Gastroesophageal sphincter (tissue), 4 donors: ENCODE results near the gene POLK. TPM values are rescaled to one million over a fixed set of nuclear protein-coding genes. Genes with fewer than 3 reads are reported as not detected.
"Not testable (repeated sequence)": the region's sequence is repeated elsewhere in the genome, so short reads cannot be mapped to it uniquely, and the experiment has no call there.

Source experiments
- ATAC-seq: fragments of 150-250 bp; one replicate; pipeline ENCODE4 v1.9.1; 2016; ENCODE audit warnings: mild to moderate bottlenecking, moderate library complexity
- H3K27ac ChIP-seq, 4 donors: fragments of 200-600 bp; sonication (generic) in 3 of 4; 1 replicate in 3 of 4; 2 replicates in 1 of 4; pipeline ENCODE4 v1.5.1; 2016 to 2019
- H3K27me3 ChIP-seq: fragments of 200-600 bp; sonication (generic); one replicate; pipeline ENCODE4 v1.5.1; 2019
- H3K36me3 ChIP-seq, 2 donors: fragments of 200-600 bp; sonication (generic); one replicate each; pipeline ENCODE4 v1.5.1; 2019; ENCODE audit warnings: control low read depth in 1 of 2
- H3K4me1 ChIP-seq, 3 donors: fragments of 200-600 bp; sonication (generic); 1 replicate in 2 of 3; 2 replicates in 1 of 3; pipeline ENCODE4 v1.5.1; 2016 to 2019; ENCODE audit warnings: control low read depth in 2 of 3
- H3K4me3 ChIP-seq, 2 donors: fragments of 200-600 bp; sonication (generic); one replicate each; pipeline ENCODE4 v1.5.1; 2019; ENCODE audit warnings: mild to moderate bottlenecking in 1 of 2, moderate library complexity in 1 of 2
- H3K9me3 ChIP-seq, 3 donors: fragments of 200-600 bp; sonication (generic); one replicate each; pipeline ENCODE4 v1.5.1; 2017 to 2019; ENCODE audit warnings: control low read depth in 2 of 3
- EP300 ChIP-seq: sonication (generic); formaldehyde crosslinking; IDR thresholded peaks from one replicate; pipeline ENCODE4 v1.6.1; 2017; ENCODE audit warnings: antibody characterized with exemption, mild to moderate bottlenecking
- POLR2A ChIP-seq, 2 donors: fragments of 450-650 bp; IDR thresholded peaks; one replicate each; pipeline ENCODE4 v1.6.1; 2017; ENCODE audit warnings: antibody characterized with exemption in 2 of 2, mild to moderate bottlenecking in 2 of 2, moderate library complexity in 1 of 2
- POLR2AphosphoS5 ChIP-seq: sonication (generic); formaldehyde crosslinking; IDR thresholded peaks from one replicate; pipeline ENCODE4 v1.6.1; 2017; ENCODE audit warnings: antibody characterized with exemption
- WGBS, 2 donors: methylation state at CpG; one replicate each; pipeline ENCODE4 v1.1.5; 2018; ENCODE audit warnings: low coverage in 1 of 2; 5-methylcytosine and 5-hydroxymethylcytosine counted together
- total RNA-seq, 4 donors: library from RNA; depleted of rRNA; stranded (reverse); fragments of >200 nt; gene quantifications; one replicate each; pipeline ENCODE4 v1.1.0, GENCODE V29; 2016
- TF ChIP-seq, protein P1 (sequence below), 4 experiments: fragments of 200-600 bp in 2 of 4; fragments of 450-650 bp in 2 of 4; sonication (generic) in 1 of 4; IDR thresholded peaks; one replicate each; pipeline ENCODE4 v1.5.1; 2017 to 2019; ENCODE audit warnings: antibody characterized with exemption in 4 of 4, mild to moderate bottlenecking in 2 of 4, moderate library complexity in 2 of 4

Gene POLK
- total RNA-seq, 4 donors from 2014 or later: 34.7 to 64.4 (median 41.8) TPM

- no peak for TF ChIP-seq POLR2A (IDR thresholded peaks at IDR 0.05)
- no peak for TF ChIP-seq EP300
- TF ChIP-seq, protein P1, sequence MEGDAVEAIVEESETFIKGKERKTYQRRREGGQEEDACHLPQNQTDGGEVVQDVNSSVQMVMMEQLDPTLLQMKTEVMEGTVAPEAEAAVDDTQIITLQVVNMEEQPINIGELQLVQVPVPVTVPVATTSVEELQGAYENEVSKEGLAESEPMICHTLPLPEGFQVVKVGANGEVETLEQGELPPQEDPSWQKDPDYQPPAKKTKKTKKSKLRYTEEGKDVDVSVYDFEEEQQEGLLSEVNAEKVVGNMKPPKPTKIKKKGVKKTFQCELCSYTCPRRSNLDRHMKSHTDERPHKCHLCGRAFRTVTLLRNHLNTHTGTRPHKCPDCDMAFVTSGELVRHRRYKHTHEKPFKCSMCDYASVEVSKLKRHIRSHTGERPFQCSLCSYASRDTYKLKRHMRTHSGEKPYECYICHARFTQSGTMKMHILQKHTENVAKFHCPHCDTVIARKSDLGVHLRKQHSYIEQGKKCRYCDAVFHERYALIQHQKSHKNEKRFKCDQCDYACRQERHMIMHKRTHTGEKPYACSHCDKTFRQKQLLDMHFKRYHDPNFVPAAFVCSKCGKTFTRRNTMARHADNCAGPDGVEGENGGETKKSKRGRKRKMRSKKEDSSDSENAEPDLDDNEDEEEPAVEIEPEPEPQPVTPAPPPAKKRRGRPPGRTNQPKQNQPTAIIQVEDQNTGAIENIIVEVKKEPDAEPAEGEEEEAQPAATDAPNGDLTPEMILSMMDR (IDR thresholded peaks at IDR 0.05): no peak
- no peak for TF ChIP-seq POLR2AphosphoS5
- no peaks in the 10 kb centered on the region for H3K36me3 ChIP-seq
- no peak overlapping the region for H3K4me3 ChIP-seq
- no peak overlapping the region for H3K27ac ChIP-seq
- H3K9me3 ChIP-seq: peaks cover 0 to 4% (median 0%) of the 10 kb centered on the region in 3 donors
- ATAC-seq: no peak
- 76 to 100% methylated on average over 1 to 2 of the region's 2 CpGs for WGBS, 2 donors
- peaks cover 0 to 28% (median 0%) of the 10 kb centered on the region in 3 donors for H3K4me1 ChIP-seq
- H3K27me3 ChIP-seq: no peaks in the 10 kb centered on the region
These were observed 14.4 kb downstream of the POLK start for GRCh38 chr5:75526070-75526469.

GRCh38 chr5:75529185-75529584, 17.5 kb downstream of the POLK start:
- H3K4me3 ChIP-seq: no peak overlapping the region
- no peaks in the 10 kb centered on the region for H3K36me3 ChIP-seq
- no peak for ATAC-seq
- peaks cover 0 to 7% (median 0%) of the 10 kb centered on the region in 3 donors for H3K4me1 ChIP-seq
- H3K27me3 ChIP-seq: no peaks in the 10 kb centered on the region
- H3K27ac ChIP-seq: no peak overlapping the region
- TF ChIP-seq POLR2AphosphoS5 (no peak), EP300 (no peak), POLR2A (IDR thresholded peaks at IDR 0.05) (no peak)
- TF ChIP-seq, protein P1 (IDR thresholded peaks at IDR 0.05): no peak
- peaks cover 0 to 8% (median 0%) of the 10 kb centered on the region in 3 donors for H3K9me3 ChIP-seq

DNA sequence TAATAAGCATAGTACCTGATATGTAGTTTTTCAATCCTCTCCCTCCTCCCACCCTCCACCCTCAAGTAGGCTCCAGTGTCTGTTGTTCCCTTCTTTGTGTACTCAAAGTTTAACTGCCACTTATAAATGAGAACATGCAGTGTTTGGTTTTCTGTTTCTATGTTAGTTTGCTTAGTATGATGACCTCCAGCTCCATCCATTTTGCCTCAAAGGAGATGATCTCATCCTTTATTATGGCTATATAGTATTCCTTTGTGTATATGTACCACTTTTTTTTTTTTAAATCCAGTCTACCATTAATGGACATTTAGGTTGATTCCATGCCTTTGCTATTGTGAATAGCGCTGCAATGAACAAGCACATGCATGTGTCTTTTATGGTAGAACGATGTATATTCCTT, 20.5 kb downstream of the POLK start:
- H3K27me3 ChIP-seq: no peaks in the 10 kb centered on the region
- TF ChIP-seq, protein P1 (IDR thresholded peaks at IDR 0.05): no peak
- TF ChIP-seq EP300: no peak
- no peak for TF ChIP-seq POLR2AphosphoS5
- no peak for TF ChIP-seq POLR2A (IDR thresholded peaks at IDR 0.05)
- WGBS, 2 donors: 100% methylated on average over 2 of the region's 2 CpGs

DNA sequence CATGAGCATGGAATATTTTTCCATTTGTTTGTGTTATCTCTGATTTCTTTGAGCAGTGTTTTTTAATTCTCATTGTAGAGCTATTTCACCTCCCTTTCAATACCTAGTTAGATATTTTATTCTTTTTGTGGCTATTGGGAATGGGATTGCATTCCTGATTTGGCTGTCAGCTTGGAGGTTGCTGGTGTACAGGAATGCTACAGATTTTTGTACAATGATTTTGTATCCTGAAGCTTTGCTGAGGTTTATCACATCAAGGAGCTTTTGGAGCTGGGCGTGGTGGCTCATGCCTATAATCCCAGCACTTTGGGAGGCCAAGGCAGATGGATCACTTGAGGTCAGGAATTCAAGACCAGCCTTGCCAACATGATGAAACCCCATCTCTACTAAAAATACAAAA, 22.0 kb downstream of the POLK start:
- WGBS, 2 donors: 100% methylated on average over 1 of the region's 1 CpG; no CpG with 5 or more reads in 1 of the 2 donors
- H3K36me3 ChIP-seq, H3K27me3 ChIP-seq, ATAC-seq, H3K4me3 ChIP-seq, H3K27ac ChIP-seq: not testable (repeated sequence)
- Histone ChIP-seq H3K4me1 (peaks cover 0 to 26% (median 0%) of the 10 kb centered on the region in 3 donors), H3K9me3 (peaks cover 0 to 19% (median 0%) of the 10 kb centered on the region in 3 donors)

More for the DNA sequence above, 20.5 kb downstream of the POLK start:
- Histone ChIP-seq H3K4me1 (peaks cover 0 to 11% (median 0%) of the 10 kb centered on the region in 3 donors), H3K9me3 (peaks cover 0 to 19% (median 0%) of the 10 kb centered on the region in 3 donors), H3K27ac (no peak overlapping the region), H3K36me3 (peaks cover 0 to 8% of the 10 kb centered on the region in 2 donors), H3K4me3 (no peak overlapping the region)
- no peak for ATAC-seq

- ATAC-seq: no peak
- WGBS, 2 donors: 90 to 100% methylated on average over 2 of the region's 2 CpGs
These were observed 23.0 kb downstream of the POLK start for GRCh38 chr5:75534734-75535133.

More at GRCh38 chr5:75534734-75535133, 23.0 kb downstream of the POLK start:
- Histone ChIP-seq H3K27ac (no peak overlapping the region), H3K4me1 (peaks cover 0 to 36% (median 0%) of the 10 kb centered on the region in 3 donors), H3K9me3 (peaks cover 0 to 19% (median 0%) of the 10 kb centered on the region in 3 donors), H3K27me3 (no peaks in the 10 kb centered on the region), H3K4me3 (no peak overlapping the region), H3K36me3 (peaks cover 0 to 8% of the 10 kb centered on the region in 2 donors)
- TF ChIP-seq POLR2A (IDR thresholded peaks at IDR 0.05): no peak
- no peak for TF ChIP-seq EP300
- TF ChIP-seq, protein P1 (IDR thresholded peaks at IDR 0.05): no peak
